Sciatic nerve (tissue), 2 donors: Measurements from ENCODE around the gene PAX5. TPM values are rescaled to one million over a fixed set of nuclear protein-coding genes. Genes with fewer than 3 reads are reported as not detected.
A peak's percentile ranks its signal among the peaks of the same experiment; 100 is the strongest.

Experiments used
- ATAC-seq: fragments of 200-7000 bp; cut with Tn5 transposase; one replicate; pipeline ENCODE4 v1.9.1; 2020; ENCODE audit warnings: mild to moderate bottlenecking, moderate library complexity
- DNase-seq: peaks from one replicate; pipeline ENCODE4 v3.0.0-alpha.2; 2020; ENCODE audit warnings: low spot score
- intact Hi-C: fragments of 100-400 bp; cut with DNase I; formaldehyde crosslinking; loops from one replicate; pipeline ENCODE4 v1.14.2; 2022
- total RNA-seq: library from RNA; stranded (reverse); fragmentation: NEBNext Ultra II Directional; extraction: Animal tissue kit (Norgen Biotek cat#: 25700); gene quantifications from one replicate; pipeline ENCODE4 v1.2.1, GENCODE V29; 2021
- donor health status: DM: no; HTN: no; CAD: no.
- donor health status: DM: no; HTN: no; CAD: no.

The PAX5 gene
- total RNA-seq, 1 donor from 2014 or later: 1.2 TPM

DNA sequence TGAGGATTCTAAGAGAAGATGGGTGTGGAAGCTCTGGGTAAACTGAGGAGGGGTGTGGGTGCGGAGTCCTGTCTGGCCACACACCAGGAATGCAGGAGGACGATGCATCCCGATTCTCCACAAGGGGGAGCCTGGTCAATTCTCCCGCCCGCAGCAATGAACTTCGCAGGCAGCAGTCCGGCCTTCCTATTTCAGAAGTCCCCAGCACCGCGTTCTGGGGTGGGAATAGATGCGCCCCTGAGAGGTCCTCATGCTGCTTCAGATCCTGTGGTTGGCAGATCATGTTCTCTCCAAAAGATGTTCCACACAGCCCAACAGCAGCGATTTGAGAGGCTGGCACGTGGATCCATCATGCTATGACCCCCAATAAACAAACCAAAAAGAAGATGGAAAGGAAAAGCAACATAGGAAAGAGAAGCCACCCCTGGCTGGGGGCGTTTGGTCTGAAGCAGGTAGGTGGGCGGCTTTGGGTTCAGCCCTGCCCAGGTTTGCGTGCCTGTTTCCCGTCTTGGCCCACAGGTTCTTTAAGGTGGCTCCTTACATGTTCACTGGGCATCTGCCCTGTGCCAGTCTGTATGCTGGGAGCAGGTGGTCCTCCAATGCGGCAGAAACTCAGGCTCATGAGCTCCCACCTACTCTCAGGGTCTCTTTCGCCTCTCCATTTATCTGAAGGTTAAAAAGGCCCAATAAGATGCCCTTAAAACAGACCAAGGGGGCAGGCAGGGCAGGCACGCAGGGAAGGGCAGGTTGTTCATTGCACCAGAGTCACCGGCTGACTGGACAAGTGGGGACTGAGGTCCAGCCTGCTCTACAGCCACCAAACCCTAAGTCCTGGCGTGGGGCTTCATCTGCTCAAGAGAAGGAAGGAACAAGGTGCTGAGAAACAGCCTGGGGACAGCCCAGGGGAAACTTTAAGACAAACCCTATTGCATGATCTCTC, 171.6 kb downstream of the PAX5 start:
- ATAC-seq (peak; percentile 31), DNase-seq (no peak)
- intact Hi-C loops: no loop called here

DNA sequence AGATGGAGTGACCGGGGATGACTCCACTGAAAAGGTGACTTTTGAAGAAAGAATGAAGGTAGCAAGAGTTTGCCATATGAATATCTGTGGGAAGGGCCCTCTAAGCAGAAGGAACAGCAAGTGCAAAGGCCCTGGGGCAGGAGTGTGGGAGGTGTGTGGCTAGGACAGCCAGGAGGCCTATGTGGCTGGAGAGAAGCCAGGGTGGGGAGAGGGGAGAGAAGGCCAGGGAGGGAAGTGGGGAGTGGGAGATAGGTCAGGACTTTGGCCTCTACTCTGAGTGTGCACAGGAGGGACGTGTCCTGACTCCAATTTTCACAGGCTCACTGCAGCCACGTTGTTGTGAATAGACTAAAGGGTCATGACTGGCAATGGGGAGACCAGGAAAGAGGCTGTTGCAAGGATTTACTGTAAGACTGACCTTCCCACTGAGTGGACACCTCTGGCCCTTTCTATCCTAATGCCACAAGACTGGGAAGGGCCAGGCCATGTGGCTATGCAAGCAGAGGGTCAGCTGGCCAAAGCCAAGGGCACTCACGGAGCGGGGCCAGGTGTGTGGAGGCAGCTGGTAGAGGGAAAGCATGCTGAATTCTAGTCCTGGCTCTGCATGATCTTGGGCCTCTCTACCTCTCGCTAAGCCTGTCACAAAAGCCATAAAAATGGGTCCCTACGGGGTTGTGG, 172.4 kb downstream of the PAX5 start:
- ATAC-seq: peak; percentile 15
- intact Hi-C loops: no loop called here
- DNase-seq: no peak

DNA sequence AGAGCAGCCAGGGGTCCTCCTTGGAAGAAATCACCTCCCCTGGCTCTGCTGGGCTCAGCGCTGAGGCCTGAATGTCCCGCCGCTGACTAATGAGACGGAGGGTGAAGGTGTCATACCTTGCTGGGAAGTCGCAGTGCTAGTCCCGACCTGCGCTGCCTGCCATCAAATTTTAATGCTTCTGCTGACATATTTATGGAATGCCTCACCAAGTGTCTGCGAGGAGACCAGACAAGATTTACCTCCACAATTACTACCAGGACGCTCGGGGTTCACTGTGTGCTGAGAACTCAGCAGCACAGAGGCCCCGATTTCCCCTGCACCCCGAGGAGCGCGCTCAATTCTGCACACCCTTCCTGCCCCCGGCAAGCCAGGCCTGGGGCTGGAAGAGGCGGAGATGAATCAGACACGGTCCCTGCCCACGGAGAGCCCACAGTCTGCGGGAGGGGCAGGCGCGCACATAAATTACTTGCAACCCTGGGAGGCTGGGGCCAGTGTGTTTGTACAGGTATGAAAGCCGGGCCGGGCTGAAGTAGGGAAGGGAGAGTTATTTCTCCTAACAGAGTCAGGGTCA, 175.2 kb downstream of the PAX5 start:
- ATAC-seq (no peak), DNase-seq (no peak)
- intact Hi-C loops: no loop called here

- ATAC-seq (no peak), DNase-seq (no peak)
- intact Hi-C loops: no loop called here
These were observed 178.4 kb downstream of the PAX5 start for GRCh38 chr9:36855448-36856315.

DNA sequence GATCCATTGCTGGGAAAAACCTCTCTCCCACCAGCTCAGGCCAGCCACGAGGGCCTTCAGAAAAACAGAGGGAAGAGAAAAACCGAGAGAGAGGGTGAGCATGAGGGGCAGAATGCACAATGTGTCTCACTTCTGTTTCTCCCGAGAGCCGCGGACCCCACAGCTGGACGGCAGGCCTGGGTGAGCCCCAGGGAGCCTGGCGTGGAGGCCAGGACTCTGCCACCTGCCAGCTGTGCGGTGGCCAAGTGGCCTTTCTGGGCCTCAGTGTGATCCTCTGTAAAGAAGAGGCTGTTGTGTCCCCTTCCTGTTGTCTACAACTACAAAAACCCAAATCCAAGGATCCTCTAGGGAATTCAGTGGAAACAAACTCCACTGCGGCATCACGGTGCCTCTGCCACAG, 179.3 kb downstream of the PAX5 start:
- intact Hi-C loops: no loop called here
- no peak for ATAC-seq

GRCh38 chr9:36854034-36854433, 180.0 kb downstream of the PAX5 start:
- intact Hi-C loops: no loop called here
- DNase-seq: no peak

More for the DNA sequence above, 179.3 kb downstream of the PAX5 start:
- DNase-seq: no peak

GRCh38 chr9:36853233-36853632, 180.8 kb downstream of the PAX5 start:
- DNase-seq (no peak), ATAC-seq (no peak)
- intact Hi-C loops: no loop called here

More at GRCh38 chr9:36854034-36854433, 180.0 kb downstream of the PAX5 start:
- ATAC-seq: no peak

- DNase-seq (no peak), ATAC-seq (no peak)
- intact Hi-C loops: no loop called here
These were observed 184.1 kb downstream of the PAX5 start for GRCh38 chr9:36849943-36850342.

DNA sequence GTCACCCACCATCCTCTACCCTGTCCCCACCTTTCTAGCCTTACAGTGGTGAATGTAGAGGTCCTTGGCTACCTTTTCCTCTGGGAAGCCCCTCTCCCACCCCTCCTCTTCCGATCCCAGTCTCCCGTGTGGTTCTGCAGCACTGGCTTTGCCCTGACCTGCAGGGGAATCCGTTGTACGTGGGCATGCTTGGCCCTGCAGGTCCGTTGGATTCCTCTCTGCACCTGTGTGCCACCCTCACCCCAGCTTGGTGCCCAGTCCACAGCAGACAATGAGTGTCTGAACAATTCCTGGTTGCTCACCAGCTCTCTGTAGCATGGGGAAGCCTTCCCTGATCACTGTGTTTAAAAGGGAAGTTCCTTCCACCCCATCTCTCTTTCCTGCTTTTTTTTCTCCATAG, 185.1 kb downstream of the PAX5 start:
- ATAC-seq: no peak

DNA sequence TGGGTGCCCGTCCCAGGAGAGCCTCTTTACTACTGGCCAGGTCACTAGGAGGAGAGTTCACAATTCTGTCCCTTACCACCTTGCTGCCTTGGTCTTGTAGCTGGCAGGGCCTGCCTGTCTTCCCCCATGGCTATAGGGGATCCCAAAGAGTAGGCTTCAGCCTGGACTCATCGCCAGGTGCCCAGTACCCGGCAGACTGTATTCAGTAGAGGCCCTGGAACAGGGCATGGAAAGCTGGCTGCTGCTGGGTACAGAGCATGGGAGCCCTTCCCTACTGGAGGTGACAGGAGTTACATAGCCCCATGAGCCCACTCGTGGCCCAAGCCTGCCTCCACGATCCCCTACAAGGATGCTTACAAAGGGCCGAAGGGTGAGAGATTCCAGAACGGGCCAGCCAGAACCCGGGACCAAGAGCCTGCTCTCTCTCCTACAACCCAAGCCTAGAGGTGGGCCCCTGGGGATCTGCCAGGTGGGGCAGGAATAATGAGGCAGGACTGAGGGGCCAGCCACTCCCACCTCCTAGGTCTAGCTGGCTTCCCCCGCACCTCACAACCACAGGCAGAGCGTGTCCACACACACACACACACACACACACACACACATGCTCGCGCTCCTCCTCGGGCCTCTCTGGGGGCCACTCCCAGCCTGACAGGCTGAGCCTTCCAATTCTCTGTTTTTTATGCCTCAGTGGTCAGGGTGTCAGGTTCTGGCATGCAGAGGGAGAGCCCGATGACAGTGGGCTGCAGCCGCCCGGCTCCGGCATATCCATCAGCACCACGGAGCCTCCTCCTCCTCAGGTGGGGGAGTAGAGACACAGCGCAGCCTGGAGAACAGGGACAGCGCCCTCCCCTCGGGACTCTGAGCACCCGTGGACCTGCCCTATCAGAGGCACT, 186.0 kb downstream of the PAX5 start:
- no peak for ATAC-seq
- DNase-seq: no peak
- intact Hi-C loops: no loop called here

More for the DNA sequence above, 185.1 kb downstream of the PAX5 start:
- intact Hi-C loops: no loop called here
- no peak for DNase-seq

DNA sequence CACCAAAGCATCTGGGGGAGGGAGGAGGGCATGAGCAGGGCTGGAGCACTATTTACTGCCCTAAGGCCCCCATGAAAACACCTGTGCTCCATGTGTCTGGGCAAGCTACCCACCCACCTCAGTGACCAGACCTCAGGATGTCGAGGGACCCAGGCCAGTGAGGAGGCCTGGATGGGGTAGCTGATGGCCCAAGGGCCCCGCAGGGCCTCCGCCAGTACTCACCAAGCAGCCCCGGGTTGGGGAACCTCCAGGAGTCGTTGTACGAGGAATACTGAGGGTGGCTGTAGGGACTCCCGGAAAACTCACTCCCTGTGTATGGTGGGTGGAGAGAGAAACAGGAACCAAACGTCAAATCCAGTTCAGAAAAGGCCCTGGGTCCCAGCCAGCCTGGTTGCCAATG, 187.4 kb downstream of the PAX5 start:
- intact Hi-C loops: no loop called here
- ATAC-seq: no peak
- DNase-seq: no peak

- DNase-seq: no peak
- intact Hi-C loops: no loop called here
- no peak for ATAC-seq
These were observed 188.2 kb downstream of the PAX5 start for GRCh38 chr9:36845844-36846243.

- intact Hi-C loops: no loop called here
- no peak for ATAC-seq
These were observed 189.1 kb downstream of the PAX5 start for GRCh38 chr9:36844961-36845360.

DNA sequence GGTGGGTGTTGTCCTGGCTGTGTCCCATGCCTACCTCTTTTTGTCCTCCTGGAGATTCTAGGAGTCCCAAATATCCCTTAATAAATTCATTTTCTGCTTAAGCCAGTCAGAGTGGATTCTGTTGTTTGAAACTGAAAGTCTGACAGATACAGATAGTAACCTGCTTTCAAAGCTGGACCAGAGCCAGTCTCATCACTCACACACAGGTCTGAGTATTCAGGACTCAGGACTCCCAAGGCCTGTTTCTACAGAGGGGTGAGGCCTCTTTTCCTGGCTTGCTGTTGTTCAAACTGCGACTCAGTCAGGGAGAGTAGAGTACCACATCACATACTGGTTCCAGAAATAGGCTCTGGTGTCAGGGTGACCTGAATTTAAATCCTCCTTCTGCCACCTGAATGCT, 190.1 kb downstream of the PAX5 start:
- DNase-seq (no peak), ATAC-seq (no peak)
- intact Hi-C loops: no loop called here

More at GRCh38 chr9:36844961-36845360, 189.1 kb downstream of the PAX5 start:
- no peak for DNase-seq

GRCh38 chr9:36842560-36843530, 191.2 kb downstream of the PAX5 start:
- ATAC-seq (no peak), DNase-seq (no peak)
- intact Hi-C loops: no loop called here

GRCh38 chr9:36840898-36841536, 193.1 kb downstream of the PAX5 start:
- ATAC-seq: no peak
- DNase-seq: no peak
- intact Hi-C loops: no loop called here
